Colonic mucosa (tissue), 4 donors: Measurements from ENCODE around the gene SNRPA. TPM values are rescaled to one million over a fixed set of nuclear protein-coding genes. Genes with fewer than 3 reads are reported as not detected.
"Not testable (repeated sequence)": the region's sequence is repeated elsewhere in the genome, so short reads cannot be mapped to it uniquely, and the experiment has no call there.

Experiments
- DNase-seq: peaks from one replicate; pipeline ENCODE4 v3.0.0-alpha.2; 2020
- H3K27ac ChIP-seq: fragments of 200-600 bp; one replicate; pipeline ENCODE4 v1.8.0; 2021
- H3K27me3 ChIP-seq: fragments of 200-600 bp; one replicate; pipeline ENCODE4 v1.8.0; 2021
- H3K36me3 ChIP-seq: fragments of 200-600 bp; one replicate; pipeline ENCODE4 v1.8.0; 2021
- H3K4me1 ChIP-seq: fragments of 200-600 bp; one replicate; pipeline ENCODE4 v1.8.0; 2021; ENCODE audit warnings: mild to moderate bottlenecking
- H3K4me3 ChIP-seq: fragments of 200-600 bp; one replicate; pipeline ENCODE4 v1.8.0; 2021
- H3K9ac ChIP-seq, 2 donors: one replicate each; pipeline ENCODE4 v1.7.0; 2013; ENCODE audit warnings: control low read depth in 2 of 2, low read depth in 2 of 2, low read length in 2 of 2
- H3K9me3 ChIP-seq: fragments of 200-600 bp; one replicate; pipeline ENCODE4 v1.8.0; 2021
- intact Hi-C: fragments of 100-400 bp; cut with DNase I; formaldehyde crosslinking; loops from one replicate; pipeline ENCODE4 v1.14.1; 2022
- total RNA-seq, 2 donors: library from RNA; stranded (reverse); fragmentation: NEBNext Ultra II Directional in 1 of 2; extraction: Animal tissue kit (Norgen Biotek cat#: 25700) in 1 of 2; gene quantifications; one replicate each; pipeline ENCODE4 v1.2.1, GENCODE V29; 2021
- TF ChIP-seq, protein P1 (sequence below): fragments of 200-600 bp; IDR thresholded peaks from one replicate; pipeline ENCODE4 v1.8.0; 2022; ENCODE audit warnings: antibody characterized with exemption, mild to moderate bottlenecking
- donor health status: healthy.
- donor health status: DM: no; HTN: no; CAD: no.
- donor health status: DM: no; HTN: no; CAD: no.

SNRPA gene
- total RNA-seq, 2 donors from 2014 or later = 56.0 to 126 TPM

DNA sequence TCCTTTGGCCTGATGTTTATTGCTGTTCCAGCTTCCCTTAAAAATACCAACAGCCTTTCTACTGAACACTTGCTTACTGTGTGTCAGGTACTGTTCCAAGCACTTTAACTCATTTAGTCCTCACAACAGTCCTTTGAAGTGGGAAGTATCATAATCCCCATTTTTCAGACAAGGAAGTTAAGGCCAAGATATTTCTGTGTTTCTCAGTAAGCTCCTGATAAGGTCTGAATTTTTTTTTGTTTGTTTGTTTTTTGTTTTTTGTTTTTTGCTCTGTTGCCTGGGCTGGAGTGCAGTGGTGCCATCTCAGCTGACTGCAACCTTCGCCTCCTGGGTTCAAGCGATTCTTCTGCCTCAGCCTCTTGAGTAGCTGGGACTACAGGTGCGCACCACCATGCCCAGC, 7.5 kb downstream of the SNRPA start:
- Histone ChIP-seq H3K27me3 (no peaks in the 10 kb centered on the region), H3K4me3 (no peak overlapping the region), H3K9ac (no peak overlapping the region), H3K36me3 (peaks cover 29% of the 10 kb centered on the region), H3K27ac (no peak overlapping the region), H3K4me1 (peaks cover 10% of the 10 kb centered on the region), H3K9me3 (no peaks in the 10 kb centered on the region)
- intact Hi-C loops = no loop called here
- TF ChIP-seq, protein P1, sequence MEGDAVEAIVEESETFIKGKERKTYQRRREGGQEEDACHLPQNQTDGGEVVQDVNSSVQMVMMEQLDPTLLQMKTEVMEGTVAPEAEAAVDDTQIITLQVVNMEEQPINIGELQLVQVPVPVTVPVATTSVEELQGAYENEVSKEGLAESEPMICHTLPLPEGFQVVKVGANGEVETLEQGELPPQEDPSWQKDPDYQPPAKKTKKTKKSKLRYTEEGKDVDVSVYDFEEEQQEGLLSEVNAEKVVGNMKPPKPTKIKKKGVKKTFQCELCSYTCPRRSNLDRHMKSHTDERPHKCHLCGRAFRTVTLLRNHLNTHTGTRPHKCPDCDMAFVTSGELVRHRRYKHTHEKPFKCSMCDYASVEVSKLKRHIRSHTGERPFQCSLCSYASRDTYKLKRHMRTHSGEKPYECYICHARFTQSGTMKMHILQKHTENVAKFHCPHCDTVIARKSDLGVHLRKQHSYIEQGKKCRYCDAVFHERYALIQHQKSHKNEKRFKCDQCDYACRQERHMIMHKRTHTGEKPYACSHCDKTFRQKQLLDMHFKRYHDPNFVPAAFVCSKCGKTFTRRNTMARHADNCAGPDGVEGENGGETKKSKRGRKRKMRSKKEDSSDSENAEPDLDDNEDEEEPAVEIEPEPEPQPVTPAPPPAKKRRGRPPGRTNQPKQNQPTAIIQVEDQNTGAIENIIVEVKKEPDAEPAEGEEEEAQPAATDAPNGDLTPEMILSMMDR = no peak
- DNase-seq = no peak

DNA sequence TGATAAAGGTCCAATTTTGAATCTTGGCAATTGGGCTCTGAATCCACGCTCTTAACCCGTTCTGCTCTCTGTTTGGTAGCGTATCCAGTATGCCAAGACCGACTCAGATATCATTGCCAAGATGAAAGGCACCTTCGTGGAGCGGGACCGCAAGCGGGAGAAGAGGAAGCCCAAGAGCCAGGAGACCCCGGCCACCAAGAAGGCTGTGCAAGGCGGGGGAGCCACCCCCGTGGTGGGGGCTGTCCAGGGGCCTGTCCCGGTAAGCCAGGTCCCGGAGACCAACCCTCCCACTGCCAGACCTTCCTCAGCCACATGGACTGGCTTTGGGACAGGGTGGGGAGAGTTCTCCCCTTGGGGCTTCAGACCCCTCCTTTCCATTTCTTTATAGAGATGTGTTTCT, 8.3 kb downstream of the SNRPA start:
- TF ChIP-seq, protein P1 = no peak
- peaks cover 4% of the 10 kb centered on the region for H3K4me1 ChIP-seq
- no peak overlapping the region for H3K4me3 ChIP-seq
- H3K9me3 ChIP-seq = no peaks in the 10 kb centered on the region
- DNase-seq = no peak
- intact Hi-C loops = no loop called here
- H3K36me3 ChIP-seq = peaks cover 33% of the 10 kb centered on the region
- no peak overlapping the region for H3K27ac ChIP-seq
- H3K9ac ChIP-seq = no peak overlapping the region
- H3K27me3 ChIP-seq = no peaks in the 10 kb centered on the region

DNA sequence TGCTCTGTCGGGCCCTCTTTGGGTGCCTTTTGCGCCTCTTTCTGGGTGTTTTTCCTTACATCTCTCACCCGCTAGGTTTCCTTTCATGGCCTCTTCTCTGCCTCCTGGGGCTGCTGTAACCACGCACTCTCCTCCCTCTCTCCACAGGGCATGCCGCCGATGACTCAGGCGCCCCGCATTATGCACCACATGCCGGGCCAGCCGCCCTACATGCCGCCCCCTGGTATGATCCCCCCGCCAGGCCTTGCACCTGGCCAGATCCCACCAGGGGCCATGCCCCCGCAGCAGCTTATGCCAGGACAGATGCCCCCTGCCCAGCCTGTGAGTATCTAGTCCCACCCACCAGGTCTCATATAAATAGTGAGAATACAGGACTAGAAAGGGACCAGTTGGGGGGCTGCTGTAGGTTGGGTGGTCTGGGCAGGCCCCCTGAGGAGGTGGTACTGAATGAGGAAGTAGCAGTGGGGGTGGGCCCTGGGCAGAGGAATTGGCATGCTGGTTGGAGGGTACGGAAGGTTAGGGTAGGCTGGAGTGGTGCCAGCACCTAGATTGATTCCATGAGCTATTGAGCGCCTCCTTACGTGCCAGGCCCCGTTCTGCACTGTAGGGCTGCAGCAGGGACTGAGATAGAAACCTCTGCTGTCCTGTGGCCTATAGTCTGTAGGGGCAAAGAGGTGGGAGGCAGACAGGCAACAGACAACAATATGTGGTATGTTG, 11.9 kb downstream of the SNRPA start:
- Histone ChIP-seq H3K36me3 (peaks cover 33% of the 10 kb centered on the region), H3K9ac (no peak overlapping the region), H3K27me3 (no peaks in the 10 kb centered on the region), H3K9me3 (no peaks in the 10 kb centered on the region), H3K4me1 (no peaks in the 10 kb centered on the region), H3K27ac (no peak overlapping the region), H3K4me3 (no peak overlapping the region)
- TF ChIP-seq, protein P1 = no peak
- intact Hi-C loops = no loop called here
- DNase-seq = no peak

- Histone ChIP-seq H3K27me3 (no peaks in the 10 kb centered on the region), H3K36me3 (peaks cover 33% of the 10 kb centered on the region), H3K9me3 (no peaks in the 10 kb centered on the region), H3K27ac (no peak overlapping the region), H3K4me3 (no peak overlapping the region), H3K4me1 (no peaks in the 10 kb centered on the region), H3K9ac (no peak overlapping the region)
- TF ChIP-seq, protein P1 = no peak
- DNase-seq = no peak
- intact Hi-C loops = no loop called here
Observed at GRCh38 chr19:40763526-40763925, 12.5 kb downstream of the SNRPA start.

GRCh38 chr19:40763963-40764362, 13.0 kb downstream of the SNRPA start:
- H3K4me1 ChIP-seq = no peaks in the 10 kb centered on the region
- TF ChIP-seq, protein P1 = no peak
- H3K27me3 ChIP-seq = no peaks in the 10 kb centered on the region
- intact Hi-C loops = no loop called here
- H3K9me3 ChIP-seq = no peaks in the 10 kb centered on the region
- no peak overlapping the region for H3K9ac ChIP-seq
- H3K27ac ChIP-seq = no peak overlapping the region
- H3K4me3 ChIP-seq = no peak overlapping the region
- H3K36me3 ChIP-seq = peaks cover 33% of the 10 kb centered on the region
- no peak for DNase-seq

DNA sequence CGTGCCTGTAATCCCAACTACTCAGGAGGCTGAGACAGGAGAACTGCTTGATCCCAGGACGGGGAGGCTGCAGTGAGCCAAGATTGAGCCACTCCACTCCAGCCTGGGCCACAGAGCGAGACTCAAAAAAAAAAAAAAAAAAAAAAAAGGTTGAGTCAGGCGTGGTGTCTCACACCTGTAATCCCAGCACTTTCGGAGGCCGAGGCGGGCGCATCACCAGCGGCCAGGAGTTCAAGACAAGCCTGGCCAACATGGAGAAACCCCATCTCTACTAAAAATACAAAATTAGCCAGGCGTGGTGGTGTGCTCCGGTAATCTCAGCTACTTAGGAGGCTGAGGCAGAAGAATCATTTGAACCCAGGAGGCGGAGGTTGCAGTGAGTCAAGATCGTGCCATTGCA, 15.4 kb downstream of the SNRPA start:
- H3K9ac ChIP-seq, DNase-seq, H3K4me1 ChIP-seq, H3K9me3 ChIP-seq, H3K4me3 ChIP-seq, H3K27me3 ChIP-seq, intact Hi-C loops, H3K27ac ChIP-seq: not testable (repeated sequence)
- H3K36me3 ChIP-seq = peaks cover 18% of the 10 kb centered on the region
